ENCODE results near the gene POP4. TPM values are rescaled to one million over a fixed set of nuclear protein-coding genes. Genes with fewer than 3 reads are reported as not detected.

The POP4 gene
- total RNA-seq, 6 experiments from 2014 or later: 73.9 to 104 (median 88.8) TPM

GRCh38 chr19:29660835-29661234 lies 54.8 kb downstream of the POP4 start:
- H3K36me3 Mint-ChIP-seq (ENCODE audit: low read depth): no peaks in the 10 kb centered on the region
- TF ChIP-seq, protein P1, sequence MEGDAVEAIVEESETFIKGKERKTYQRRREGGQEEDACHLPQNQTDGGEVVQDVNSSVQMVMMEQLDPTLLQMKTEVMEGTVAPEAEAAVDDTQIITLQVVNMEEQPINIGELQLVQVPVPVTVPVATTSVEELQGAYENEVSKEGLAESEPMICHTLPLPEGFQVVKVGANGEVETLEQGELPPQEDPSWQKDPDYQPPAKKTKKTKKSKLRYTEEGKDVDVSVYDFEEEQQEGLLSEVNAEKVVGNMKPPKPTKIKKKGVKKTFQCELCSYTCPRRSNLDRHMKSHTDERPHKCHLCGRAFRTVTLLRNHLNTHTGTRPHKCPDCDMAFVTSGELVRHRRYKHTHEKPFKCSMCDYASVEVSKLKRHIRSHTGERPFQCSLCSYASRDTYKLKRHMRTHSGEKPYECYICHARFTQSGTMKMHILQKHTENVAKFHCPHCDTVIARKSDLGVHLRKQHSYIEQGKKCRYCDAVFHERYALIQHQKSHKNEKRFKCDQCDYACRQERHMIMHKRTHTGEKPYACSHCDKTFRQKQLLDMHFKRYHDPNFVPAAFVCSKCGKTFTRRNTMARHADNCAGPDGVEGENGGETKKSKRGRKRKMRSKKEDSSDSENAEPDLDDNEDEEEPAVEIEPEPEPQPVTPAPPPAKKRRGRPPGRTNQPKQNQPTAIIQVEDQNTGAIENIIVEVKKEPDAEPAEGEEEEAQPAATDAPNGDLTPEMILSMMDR (IDR thresholded peaks at IDR 0.05): no peak
- no peaks in the 10 kb centered on the region; the same call in 1 of the 2 replicates for H3K27me3 Mint-ChIP-seq (ENCODE audit: insufficient read depth)
- H3K4me3 Mint-ChIP-seq: no peak overlapping the region
- DNase-seq: no peak
- H3K4me1 Mint-ChIP-seq (ENCODE audit: low read depth): peaks cover 34% of the 10 kb centered on the region
- no peaks in the 10 kb centered on the region for H3K9me3 Mint-ChIP-seq
- H3K27ac Mint-ChIP-seq: no peak overlapping the region

- peaks cover 48% of the 10 kb centered on the region for H3K4me1 Mint-ChIP-seq (ENCODE audit: low read depth)
- no peaks in the 10 kb centered on the region for H3K36me3 Mint-ChIP-seq (ENCODE audit: low read depth)
- no peaks in the 10 kb centered on the region for H3K9me3 Mint-ChIP-seq
- DNase-seq: no peak
- TF ChIP-seq, protein P1 (IDR thresholded peaks at IDR 0.05): no peak
- peak overlapping the region; percentile 98 for H3K27ac Mint-ChIP-seq
- peak overlapping the region; percentile 87 for H3K4me3 Mint-ChIP-seq
- H3K27me3 Mint-ChIP-seq (ENCODE audit: insufficient read depth): peaks cover 2% of the 10 kb centered on the region; the same call in 1 of the 2 replicates
These were observed 56.2 kb downstream of the POP4 start for GRCh38 chr19:29662278-29662603.

DNA sequence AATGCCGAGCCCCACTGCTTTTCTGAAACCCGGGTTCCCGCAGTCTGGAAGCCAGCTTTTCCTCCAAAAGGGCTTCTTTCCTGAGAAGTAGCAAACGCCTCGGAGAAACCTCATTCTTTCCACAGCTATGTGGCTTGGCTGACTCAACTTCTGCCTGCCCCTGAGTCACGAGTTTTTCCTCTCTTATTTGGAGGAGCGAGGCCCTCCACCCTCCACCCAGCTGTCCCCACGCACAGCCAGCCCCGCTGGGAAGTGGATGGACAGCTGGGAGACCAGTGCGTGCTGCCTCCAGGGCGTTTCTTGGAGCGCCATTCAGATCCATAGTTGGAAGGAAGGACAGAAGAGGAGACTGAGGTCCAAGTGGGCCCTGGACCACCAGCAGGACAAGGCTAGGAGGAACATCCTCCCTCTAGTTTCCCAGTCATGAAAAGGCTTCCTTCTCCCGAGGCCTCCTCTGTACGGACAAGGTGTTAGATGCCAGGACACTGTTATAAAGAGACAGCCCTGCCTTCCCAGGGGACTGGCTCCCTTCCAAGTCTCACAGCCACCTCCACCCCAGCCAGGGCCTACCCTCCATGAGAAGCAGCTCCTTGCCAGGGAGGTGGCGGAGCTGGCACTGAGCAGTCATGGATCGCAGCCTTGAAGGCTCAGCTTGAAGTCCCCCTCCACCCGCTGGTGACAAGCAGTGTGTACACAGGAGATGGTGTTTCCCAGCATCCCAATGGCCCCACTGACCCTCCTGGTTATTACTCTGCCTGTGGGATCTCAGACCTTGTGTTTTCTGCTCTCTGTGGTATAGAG lies 56.7 kb downstream of the POP4 start:
- TF ChIP-seq, protein P1 (IDR thresholded peaks at IDR 0.05): no peak
- no peaks in the 10 kb centered on the region for H3K9me3 Mint-ChIP-seq
- H3K27me3 Mint-ChIP-seq (ENCODE audit: insufficient read depth): peaks cover 2% of the 10 kb centered on the region; the same call in 1 of the 2 replicates
- H3K4me3 Mint-ChIP-seq: peak overlapping the region; percentile 87
- H3K36me3 Mint-ChIP-seq (ENCODE audit: low read depth): no peaks in the 10 kb centered on the region
- peak overlapping the region; percentile 98 for H3K27ac Mint-ChIP-seq
- peaks cover 50% of the 10 kb centered on the region for H3K4me1 Mint-ChIP-seq (ENCODE audit: low read depth)
- peak; percentile 90 for DNase-seq

- peaks cover 43% of the 10 kb centered on the region for H3K4me1 Mint-ChIP-seq (ENCODE audit: low read depth)
- peak; percentile 41 for DNase-seq
- TF ChIP-seq, protein P1 (IDR thresholded peaks at IDR 0.05): no peak
- peaks cover 2% of the 10 kb centered on the region; the same call in 1 of the 2 replicates for H3K27me3 Mint-ChIP-seq (ENCODE audit: insufficient read depth)
- peak overlapping the region; percentile 98 for H3K27ac Mint-ChIP-seq
- no peaks in the 10 kb centered on the region for H3K36me3 Mint-ChIP-seq (ENCODE audit: low read depth)
- peak overlapping the region; percentile 75 for H3K4me3 Mint-ChIP-seq
- H3K9me3 Mint-ChIP-seq: no peaks in the 10 kb centered on the region
These were observed 58.0 kb downstream of the POP4 start for GRCh38 chr19:29663861-29664752.

DNA sequence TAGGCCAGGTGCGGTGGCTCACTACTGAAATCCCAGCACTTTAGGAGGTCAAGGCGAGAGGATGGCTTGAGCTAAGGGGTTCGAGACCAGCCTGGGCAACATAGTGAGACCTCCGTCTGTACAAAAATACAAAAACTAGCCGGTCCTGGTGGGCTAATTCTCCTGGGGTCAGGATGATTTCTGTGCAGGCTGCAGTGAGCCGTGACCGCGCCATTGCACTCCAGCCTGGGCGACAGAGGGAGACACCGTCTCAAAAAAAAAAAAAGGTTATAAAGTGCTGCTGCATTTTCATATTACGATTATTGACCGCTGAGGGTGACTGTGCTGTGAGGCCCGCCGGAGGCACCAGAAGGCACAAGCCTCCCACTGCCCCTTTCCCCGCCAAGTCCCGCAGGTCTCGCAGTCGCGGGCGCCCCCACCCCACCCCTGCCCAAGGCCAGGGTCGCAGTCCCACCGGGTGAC lies 58.7 kb downstream of the POP4 start:
- no peak for DNase-seq
- Mint-ChIP-seq H3K27ac (peak overlapping the region; percentile 98; the same call in 1 of the 2 replicates), H3K36me3 (ENCODE audit: low read depth) (no peaks in the 10 kb centered on the region), H3K4me1 (ENCODE audit: low read depth) (peaks cover 43% of the 10 kb centered on the region), H3K4me3 (peak overlapping the region; percentile 75), H3K27me3 (ENCODE audit: insufficient read depth) (peaks cover 2% of the 10 kb centered on the region; the same call in 1 of the 2 replicates), H3K9me3 (no peaks in the 10 kb centered on the region)
- TF ChIP-seq, protein P1 (IDR thresholded peaks at IDR 0.05): no peak
